ENCODE data around the gene B4GALT6. TPM values are rescaled to one million over a fixed set of nuclear protein-coding genes. Genes with fewer than 3 reads are reported as not detected.

The B4GALT6 gene
- total and polyA plus RNA-seq, 2 of the 4 experiments (the other 2 are of a cell fraction): 1.1 to 3.9 TPM

GRCh38 chr18:31633392-31634330 is 50.7 kb downstream of the B4GALT6 start:
- dilution Hi-C loops (cut with HindIII; ENCODE audit: low sequenced_read_pairs, unreplicated experiment): no loop called here

More at GRCh38 chr18:31633392-31634330, 50.7 kb downstream of the B4GALT6 start:
- intact Hi-C loops (cut with micrococcal nuclease): no loop called here
- DNase-seq: no peak
- Histone ChIP-seq H3K9me3 (ENCODE audit: control insufficient read depth, insufficient read depth, low read length) (no peaks in the 10 kb centered on the region), H4K8ac (ENCODE audit: low read depth in 2 of 2, low read length in 2 of 2) (no peak overlapping the region), H2BK120ac (ENCODE audit: low read depth, low read length) (no peak overlapping the region), H2BK5ac (ENCODE audit: low read depth, low read length, poor library complexity, severe bottlenecking) (no peak overlapping the region), H4K91ac (ENCODE audit: insufficient read depth, low read depth, low read length) (no peak overlapping the region), H3K9me1 (ENCODE audit: insufficient read depth, low read length) (no peaks in the 10 kb centered on the region), H2AK5ac (ENCODE audit: low read depth, low read length) (no peak overlapping the region), H3K4me3 (ENCODE audit: insufficient read depth, low read depth, low read length) (no peak overlapping the region), H3K36me3 (ENCODE audit: control insufficient read depth, insufficient read depth, low read length) (no peaks in the 10 kb centered on the region), H2BK15ac (ENCODE audit: low read depth, low read length) (no peak overlapping the region), H3K27ac (ENCODE audit: insufficient read depth, low read length) (no peak overlapping the region), H4K20me1 (ENCODE audit: insufficient read depth, low read length) (no peaks in the 10 kb centered on the region), H3K4ac (ENCODE audit: low read depth, low read length) (no peak overlapping the region), H3K56ac (ENCODE audit: extremely low read depth, insufficient read depth, low read length) (no peak overlapping the region), H3K27me3 (ENCODE audit: control insufficient read depth, insufficient read depth, low read length) (no peaks in the 10 kb centered on the region), H2AK9ac (replicated peaks; ENCODE audit: low read depth, low read length, poor library complexity) (no peak overlapping the region), H3K4me2 (ENCODE audit: low read depth, low read length) (no peak overlapping the region), H3K9ac (ENCODE audit: low read depth, low read length) (no peak overlapping the region), H3K18ac (ENCODE audit: low read depth, low read length) (no peak overlapping the region), H2BK20ac (ENCODE audit: low read depth, low read length) (no peak overlapping the region), H3K79me1 (ENCODE audit: low read depth in 1 of 2, low read length in 2 of 2) (no peaks in the 10 kb centered on the region), H3K14ac (replicated peaks; ENCODE audit: low read depth, low read length) (no peak overlapping the region), H3K4me1 (ENCODE audit: control insufficient read depth, insufficient read depth, low read length) (no peaks in the 10 kb centered on the region), H4K5ac (ENCODE audit: low read depth, low read length) (no peak overlapping the region), H3K23ac (ENCODE audit: low read depth, low read length) (no peak overlapping the region), H2AFZ (replicated peaks; ENCODE audit: low read length, poor library complexity) (no peak overlapping the region)
- POLR2A ChIA-PET (ENCODE audit: unreplicated experiment): no interaction called here
- TF ChIP-seq RAD21 (IDR thresholded peaks at IDR 0.05; ENCODE audit: low read length) (no peak), POLR2A (IDR thresholded peaks at IDR 0.05; ENCODE audit: low read depth, low read length) (no peak), NFE2L2 (IDR thresholded peaks at IDR 0.05; ENCODE audit: low read depth, low read length) (no peak), SMC3 (IDR thresholded peaks at IDR 0.05; ENCODE audit: low read depth, low read length) (no peak), FOS (IDR thresholded peaks at IDR 0.05; ENCODE audit: low read depth, low read length) (no peak), CTCF (conservative IDR thresholded peaks at IDR 0.05; ENCODE audit: low read depth, low read length) (no peak), RCOR1 (IDR thresholded peaks at IDR 0.05; ENCODE audit: insufficient replicate concordance, low read length) (no peak), MXI1 (IDR thresholded peaks at IDR 0.05; ENCODE audit: borderline replicate concordance, low read depth, low read length) (no peak), USF2 (IDR thresholded peaks at IDR 0.05; ENCODE audit: low read depth, low read length) (no peak), BHLHE40 (IDR thresholded peaks at IDR 0.05; ENCODE audit: low read depth, low read length) (no peak), CEBPB (IDR thresholded peaks at IDR 0.05; ENCODE audit: low read depth, low read length) (no peak), ELK1 (IDR thresholded peaks at IDR 0.05; ENCODE audit: borderline replicate concordance, low read depth, low read length) (no peak), RFX5 (IDR thresholded peaks at IDR 0.05; ENCODE audit: low read depth, low read length) (no peak), MAFK (IDR thresholded peaks at IDR 0.05; ENCODE audit: low read depth, low read length) (no peak)
- CTCF ChIA-PET: no interaction called here
- in situ Hi-C loops (cut with MboI; ENCODE audit: low sequenced_read_pairs): no loop called here
- no peak for ATAC-seq (ENCODE audit: low read depth)
- 90% methylated on average over 3 of the region's 10 CpGs; no CpG with 5 or more reads in 1 of the 2 experiments for WGBS, 2 experiments (ENCODE audit: extremely low coverage in 2 of 2, insufficient read length in 1 of 2)
- no TSS peak for BruUV-seq (replicated peaks)
